GM12891 (cell line): ENCODE data around the gene FFAR2.

Experiments
- PAX5 ChIP-seq: IDR thresholded peaks from 2 replicates; pipeline ENCODE4 v1.6.1; 2011; ENCODE audit warnings: low read length, moderate library complexity, mild to moderate bottlenecking; ENCODE audit not compliant: insufficient read depth, severe bottlenecking
- POLR2A ChIP-seq: IDR thresholded peaks from 2 replicates; pipeline ENCODE4 v1.6.1; 2011; ENCODE audit warnings: low read depth, low read length, control low read depth
- POLR2AphosphoS5 ChIP-seq: IDR thresholded peaks from 2 replicates; pipeline ENCODE4 v1.6.1; 2011; ENCODE audit warnings: low read depth, low read length, control low read depth
- POU2F2 ChIP-seq: IDR thresholded peaks from 2 replicates; pipeline ENCODE4 v1.6.1; 2011; ENCODE audit warnings: low read depth, mild to moderate bottlenecking, control low read depth, low read length, moderate library complexity
- SPI1 ChIP-seq: IDR thresholded peaks from 2 replicates; pipeline ENCODE4 v1.6.1; 2011; ENCODE audit warnings: low read depth, low read length, control low read depth
- TAF1 ChIP-seq: IDR thresholded peaks from 2 replicates; pipeline ENCODE4 v1.6.1; 2011; ENCODE audit warnings: low read depth, low read length, control low read depth

GRCh38 chr19:35416331-35416730 is 31.7 kb upstream of the FFAR2 start:
- no peak for TF ChIP-seq POLR2AphosphoS5
- no peak for TF ChIP-seq POLR2A
- no peak for TF ChIP-seq TAF1
- no peak for TF ChIP-seq SPI1
- TF ChIP-seq PAX5 = no peak
- no peak for TF ChIP-seq POU2F2
